NCI-H146 (cell line): ENCODE results near the gene RHBDF2.

Experiments
- DNase-seq: peaks from one replicate; lab custom pipeline; 2025; lab: John Stamatoyannopoulos, UW

Gene RHBDF2

GRCh38 chr17:76478730-76479514 is 22.3 kb downstream of the RHBDF2 start:
- no peak for DNase-seq

GRCh38 chr17:76478097-76478496 is 23.1 kb downstream of the RHBDF2 start:
- DNase-seq = no peak

- no peak for DNase-seq
These were observed 23.6 kb downstream of the RHBDF2 start for GRCh38 chr17:76477576-76477975.

- DNase-seq = no peak
These were observed 24.5 kb downstream of the RHBDF2 start for GRCh38 chr17:76476736-76477135.

- DNase-seq = no peak
These were observed 25.9 kb downstream of the RHBDF2 start for GRCh38 chr17:76475302-76475701.

- no peak for DNase-seq
These were observed 26.3 kb downstream of the RHBDF2 start for GRCh38 chr17:76474894-76475293.

GRCh38 chr17:76474238-76474637 is 27.0 kb downstream of the RHBDF2 start:
- no peak for DNase-seq

- DNase-seq = no peak
These were observed 27.7 kb downstream of the RHBDF2 start for GRCh38 chr17:76473541-76473985.

GRCh38 chr17:76472726-76473125 is 28.5 kb downstream of the RHBDF2 start:
- no peak for DNase-seq

- DNase-seq = no peak
These were observed 29.0 kb downstream of the RHBDF2 start for GRCh38 chr17:76472258-76472645.

GRCh38 chr17:76471498-76472257 is 29.5 kb downstream of the RHBDF2 start:
- DNase-seq = no peak

GRCh38 chr17:76469991-76470739 is 31.1 kb downstream of the RHBDF2 start:
- DNase-seq = no peak

GRCh38 chr17:76469076-76469990 is 31.9 kb downstream of the RHBDF2 start:
- DNase-seq = no peak

GRCh38 chr17:76468634-76469010 is 32.6 kb downstream of the RHBDF2 start:
- DNase-seq = no peak

- no peak for DNase-seq
These were observed 33.2 kb downstream of the RHBDF2 start for GRCh38 chr17:76467809-76468633.

GRCh38 chr17:76467366-76467765 is 33.9 kb downstream of the RHBDF2 start, which contains the start of gene AANAT:
AANAT (plus strand) TSS chr17:76467603; CDS start chr17:76468747, 1,144 bp downstream.
- DNase-seq = no peak

- DNase-seq = no peak
These were observed 34.5 kb downstream of the RHBDF2 start for GRCh38 chr17:76466775-76467130.

- no peak for DNase-seq
These were observed 38.5 kb downstream of the RHBDF2 start for GRCh38 chr17:76462556-76463290.

- DNase-seq = no peak
These were observed 39.3 kb downstream of the RHBDF2 start for GRCh38 chr17:76461765-76462555.
